K562 (cell line): ENCODE data around the gene CCDC9.
A peak's percentile ranks its signal among the peaks of the same experiment; 100 is the strongest.

Experiments used
- BHLHE40 ChIP-seq: IDR thresholded peaks from 2 replicates; pipeline ENCODE4 v1.6.1; 2011; ENCODE audit warnings: low read length, improper control_type of control experiment
- EZH2 ChIP-seq: IDR thresholded peaks from 2 replicates; pipeline ENCODE4 v1.6.1; 2012; ENCODE audit warnings: low read depth, mild to moderate bottlenecking, inconsistent platforms, low read length, borderline replicate concordance
- MXD1 ChIP-seq: fragments of 250-450 bp; sonication (Bioruptor Pico); IDR thresholded peaks from 2 replicates; pipeline ENCODE4 v1.8.0; 2021; ENCODE audit warnings: borderline replicate concordance, mild to moderate bottlenecking, moderate library complexity; ENCODE audit not compliant: poor library complexity, severe bottlenecking
- NCOA1 ChIP-seq: fragments of 450-650 bp; IDR thresholded peaks from 2 replicates; pipeline ENCODE4 v1.6.1; 2016; ENCODE audit warnings: low read depth
- NR2C2 ChIP-seq, 2 experiments: fragments of 200-800 bp in 1 of 2; sonication (Bioruptor generic) in 1 of 2; sonication (generic) in 1 of 2; formaldehyde crosslinking in 1 of 2; IDR thresholded peaks; 2 replicates each; pipeline versions ENCODE4 v1.6.1 to v1.8.0; 2016 to 2022; ENCODE audit warnings: mild to moderate bottlenecking in 1 of 2, missing compliant biosample characterization in 1 of 2, missing genetic modification characterization in 1 of 2, missing genetic modification reagents in 1 of 2
- POU5F1 ChIP-seq: fragments of 150-350 bp; IDR thresholded peaks from 2 replicates; pipeline ENCODE4 v1.6.1; 2014; ENCODE audit warnings: borderline replicate concordance, low read length, low read depth, mild to moderate bottlenecking; ENCODE audit not compliant: partially characterized antibody
- SNRNP70 ChIP-seq: fragments of 200-400 bp; formaldehyde crosslinking; optimal IDR thresholded peaks from 2 replicates; pipeline ENCODE3; 2017; ENCODE audit warnings: low read depth, low read length
- STAT5B ChIP-seq: fragments of 250-450 bp; sonication (Bioruptor Pico); IDR thresholded peaks from 2 replicates; pipeline ENCODE4 v1.8.0; 2021; ENCODE audit warnings: mild to moderate bottlenecking, inconsistent platforms
- ZNF324 ChIP-seq: fragments of 250-450 bp; sonication (Bioruptor Pico); IDR thresholded peaks from 2 replicates; pipeline ENCODE4 v1.4.0; 2020; ENCODE audit warnings: mild to moderate bottlenecking
- ZNF707 ChIP-seq: fragments of 250-450 bp; sonication (Bioruptor Pico); conservative IDR thresholded peaks from 2 replicates; pipeline ENCODE4 v1.8.0; 2022; ENCODE audit warnings: inconsistent platforms, mild to moderate bottlenecking, moderate library complexity
- TF ChIP-seq, protein P1 (sequence below), 3 experiments: IDR thresholded peaks in 2 of 3; conservative IDR thresholded peaks in 1 of 3; 2 replicates each; pipeline ENCODE4 v1.5.1; 2011 to 2012; ENCODE audit warnings: low read length in 3 of 3, mild to moderate bottlenecking in 3 of 3, control low read depth in 2 of 3, improper control_type of control experiment in 1 of 3, inconsistent platforms in 1 of 3, low read depth in 1 of 3, mixed read lengths in 1 of 3, moderate library complexity in 1 of 3; ENCODE audit not compliant: insufficient read depth in 2 of 3
- TF ChIP-seq, protein P2 (sequence below): sonication (generic); formaldehyde crosslinking; IDR thresholded peaks from 2 replicates; pipeline ENCODE4 v1.8.1; 2023; ENCODE audit warnings: mild to moderate bottlenecking, missing genetic modification reagents
- TF ChIP-seq, protein P3 (sequence below), 2 experiments: fragments of 200-800 bp in 1 of 2; sonication (Bioruptor generic) in 1 of 2; sonication (generic) in 1 of 2; formaldehyde crosslinking in 1 of 2; IDR thresholded peaks in 1 of 2; conservative IDR thresholded peaks in 1 of 2; 2 replicates each; pipeline versions ENCODE4 v1.5.0 to v1.6.1; 2016 to 2020; ENCODE audit warnings: missing compliant biosample characterization in 1 of 2, missing genetic modification characterization in 1 of 2, missing genetic modification reagents in 1 of 2

DNA sequence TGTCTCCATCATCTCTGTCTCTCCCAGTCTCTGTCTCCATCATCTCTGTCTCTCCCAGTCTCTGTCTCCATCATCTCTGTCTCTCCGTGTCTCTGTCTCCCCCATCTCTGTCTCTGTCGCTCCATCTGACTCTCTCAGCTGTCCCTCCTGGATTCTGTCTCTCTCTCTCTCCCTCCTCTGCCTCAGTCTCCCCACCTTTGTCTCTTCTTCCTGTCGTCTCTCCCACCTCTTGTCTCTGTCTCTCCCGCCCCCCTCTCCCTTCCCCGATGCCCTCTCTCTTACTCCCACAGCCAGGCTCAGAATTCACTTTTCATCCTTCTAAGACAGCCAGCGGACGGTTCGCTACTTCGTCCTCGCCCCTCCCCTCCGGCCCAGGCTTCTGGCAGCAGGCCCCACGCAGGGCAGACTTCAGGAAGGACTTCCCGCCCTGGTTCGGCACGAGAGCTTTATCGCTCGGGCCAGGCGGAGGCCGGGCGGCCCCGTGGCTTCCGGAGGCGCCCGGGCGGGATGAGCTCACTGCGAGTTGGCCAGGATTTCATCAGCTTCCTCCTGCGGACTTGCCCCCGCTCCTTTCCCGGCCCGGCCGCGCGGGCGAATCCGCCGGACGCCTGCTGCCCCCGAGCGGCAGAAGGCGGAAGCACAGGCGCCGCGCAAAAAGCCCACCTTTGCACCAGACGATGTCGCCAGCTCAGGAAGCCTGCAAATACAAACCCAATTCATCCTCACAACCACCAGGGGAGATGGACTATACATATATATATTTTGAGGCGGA lies 12.4 kb upstream of the CCDC9 start:
- TF ChIP-seq MXD1 (CRISPR knock-in tag) = no peak
- TF ChIP-seq SNRNP70 = no peak
- TF ChIP-seq, protein P1, sequence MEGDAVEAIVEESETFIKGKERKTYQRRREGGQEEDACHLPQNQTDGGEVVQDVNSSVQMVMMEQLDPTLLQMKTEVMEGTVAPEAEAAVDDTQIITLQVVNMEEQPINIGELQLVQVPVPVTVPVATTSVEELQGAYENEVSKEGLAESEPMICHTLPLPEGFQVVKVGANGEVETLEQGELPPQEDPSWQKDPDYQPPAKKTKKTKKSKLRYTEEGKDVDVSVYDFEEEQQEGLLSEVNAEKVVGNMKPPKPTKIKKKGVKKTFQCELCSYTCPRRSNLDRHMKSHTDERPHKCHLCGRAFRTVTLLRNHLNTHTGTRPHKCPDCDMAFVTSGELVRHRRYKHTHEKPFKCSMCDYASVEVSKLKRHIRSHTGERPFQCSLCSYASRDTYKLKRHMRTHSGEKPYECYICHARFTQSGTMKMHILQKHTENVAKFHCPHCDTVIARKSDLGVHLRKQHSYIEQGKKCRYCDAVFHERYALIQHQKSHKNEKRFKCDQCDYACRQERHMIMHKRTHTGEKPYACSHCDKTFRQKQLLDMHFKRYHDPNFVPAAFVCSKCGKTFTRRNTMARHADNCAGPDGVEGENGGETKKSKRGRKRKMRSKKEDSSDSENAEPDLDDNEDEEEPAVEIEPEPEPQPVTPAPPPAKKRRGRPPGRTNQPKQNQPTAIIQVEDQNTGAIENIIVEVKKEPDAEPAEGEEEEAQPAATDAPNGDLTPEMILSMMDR (IDR thresholded peaks at IDR 0.05 in 2 of 3, conservative IDR thresholded peaks at IDR 0.05 in 1 of 3; ENCODE audit: insufficient read depth in 2 of 3, low read depth in 1 of 3, low read length in 3 of 3) = peak; percentile 98 to 99 (median 98)
- TF ChIP-seq, protein P2, sequence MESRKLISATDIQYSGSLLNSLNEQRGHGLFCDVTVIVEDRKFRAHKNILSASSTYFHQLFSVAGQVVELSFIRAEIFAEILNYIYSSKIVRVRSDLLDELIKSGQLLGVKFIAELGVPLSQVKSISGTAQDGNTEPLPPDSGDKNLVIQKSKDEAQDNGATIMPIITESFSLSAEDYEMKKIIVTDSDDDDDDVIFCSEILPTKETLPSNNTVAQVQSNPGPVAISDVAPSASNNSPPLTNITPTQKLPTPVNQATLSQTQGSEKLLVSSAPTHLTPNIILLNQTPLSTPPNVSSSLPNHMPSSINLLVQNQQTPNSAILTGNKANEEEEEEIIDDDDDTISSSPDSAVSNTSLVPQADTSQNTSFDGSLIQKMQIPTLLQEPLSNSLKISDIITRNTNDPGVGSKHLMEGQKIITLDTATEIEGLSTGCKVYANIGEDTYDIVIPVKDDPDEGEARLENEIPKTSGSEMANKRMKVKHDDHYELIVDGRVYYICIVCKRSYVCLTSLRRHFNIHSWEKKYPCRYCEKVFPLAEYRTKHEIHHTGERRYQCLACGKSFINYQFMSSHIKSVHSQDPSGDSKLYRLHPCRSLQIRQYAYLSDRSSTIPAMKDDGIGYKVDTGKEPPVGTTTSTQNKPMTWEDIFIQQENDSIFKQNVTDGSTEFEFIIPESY (CRISPR knock-in tag) = peak; percentile 86; the same call in 1 of the 2 replicates
- peak; percentile 37 for TF ChIP-seq POU5F1
- TF ChIP-seq, protein P3, sequence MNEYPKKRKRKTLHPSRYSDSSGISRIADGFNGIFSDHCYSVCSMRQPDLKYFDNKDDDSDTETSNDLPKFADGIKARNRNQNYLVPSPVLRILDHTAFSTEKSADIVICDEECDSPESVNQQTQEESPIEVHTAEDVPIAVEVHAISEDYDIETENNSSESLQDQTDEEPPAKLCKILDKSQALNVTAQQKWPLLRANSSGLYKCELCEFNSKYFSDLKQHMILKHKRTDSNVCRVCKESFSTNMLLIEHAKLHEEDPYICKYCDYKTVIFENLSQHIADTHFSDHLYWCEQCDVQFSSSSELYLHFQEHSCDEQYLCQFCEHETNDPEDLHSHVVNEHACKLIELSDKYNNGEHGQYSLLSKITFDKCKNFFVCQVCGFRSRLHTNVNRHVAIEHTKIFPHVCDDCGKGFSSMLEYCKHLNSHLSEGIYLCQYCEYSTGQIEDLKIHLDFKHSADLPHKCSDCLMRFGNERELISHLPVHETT (CRISPR knock-in tag; conservative IDR thresholded peaks at IDR 0.05 in 1 of 2, IDR thresholded peaks at IDR 0.05 in 1 of 2) = peak in 1 of 2 experiments; percentile 95; a peak in 2 of 4 replicates
- no peak for TF ChIP-seq ZNF707
- TF ChIP-seq EZH2 = no peak
- TF ChIP-seq STAT5B (CRISPR knock-in tag) = no peak
- TF ChIP-seq BHLHE40 = peak; percentile 99
- TF ChIP-seq ZNF324 (CRISPR knock-in tag) = no peak
- TF ChIP-seq NCOA1 = peak; percentile 91
- no peak for TF ChIP-seq NR2C2 (CRISPR knock-in tag; IDR thresholded peaks at IDR 0.05)
- peak; percentile 51; the same call in 1 of the 2 replicates for TF ChIP-seq NR2C2 (tag; IDR thresholded peaks at IDR 0.05)
